Measurements from ENCODE around the gene MGST2.

- TF ChIP-seq, protein P1, sequence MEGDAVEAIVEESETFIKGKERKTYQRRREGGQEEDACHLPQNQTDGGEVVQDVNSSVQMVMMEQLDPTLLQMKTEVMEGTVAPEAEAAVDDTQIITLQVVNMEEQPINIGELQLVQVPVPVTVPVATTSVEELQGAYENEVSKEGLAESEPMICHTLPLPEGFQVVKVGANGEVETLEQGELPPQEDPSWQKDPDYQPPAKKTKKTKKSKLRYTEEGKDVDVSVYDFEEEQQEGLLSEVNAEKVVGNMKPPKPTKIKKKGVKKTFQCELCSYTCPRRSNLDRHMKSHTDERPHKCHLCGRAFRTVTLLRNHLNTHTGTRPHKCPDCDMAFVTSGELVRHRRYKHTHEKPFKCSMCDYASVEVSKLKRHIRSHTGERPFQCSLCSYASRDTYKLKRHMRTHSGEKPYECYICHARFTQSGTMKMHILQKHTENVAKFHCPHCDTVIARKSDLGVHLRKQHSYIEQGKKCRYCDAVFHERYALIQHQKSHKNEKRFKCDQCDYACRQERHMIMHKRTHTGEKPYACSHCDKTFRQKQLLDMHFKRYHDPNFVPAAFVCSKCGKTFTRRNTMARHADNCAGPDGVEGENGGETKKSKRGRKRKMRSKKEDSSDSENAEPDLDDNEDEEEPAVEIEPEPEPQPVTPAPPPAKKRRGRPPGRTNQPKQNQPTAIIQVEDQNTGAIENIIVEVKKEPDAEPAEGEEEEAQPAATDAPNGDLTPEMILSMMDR (optimal IDR thresholded peaks at IDR 0.05 in 1 of 3, IDR thresholded peaks at IDR 0.05 in 1 of 3, conservative IDR thresholded peaks at IDR 0.05 in 1 of 3; ENCODE audit: extremely low read depth in 1 of 3, insufficient read depth in 2 of 3, low read length in 3 of 3), result no peak
- TF ChIP-seq EZH2 (IDR thresholded peaks at IDR 0.05; ENCODE audit: low read length), result no peak
Observed at GRCh38 chr4:139749338-139749737, 83.7 kb downstream of the MGST2 start.

Data from keratinocyte (primary cell).